ENCODE results near the gene MARCKS. TPM values are rescaled to one million over a fixed set of nuclear protein-coding genes. Genes with fewer than 3 reads are reported as not detected.

Gene MARCKS
- total and polyA plus RNA-seq, 3 experiments from 2014 or later = 0.96 to 1.1 TPM; not detected in 1

Other genes with a start within 250 kb of the MARCKS start
- gene HDAC2, start 113.8 kb downstream of the MARCKS start, total RNA-seq = 100 to 1,000 TPM; 115 to 121 TPM
- gene HDAC2, start 113.8 kb downstream of the MARCKS start, polyA plus RNA-seq = 76.8 TPM

Measured in CD8-positive, alpha-beta memory T cell (primary cell).